HFFc6 (cell line): ENCODE results near the gene BZW2. TPM values are rescaled to one million over a fixed set of nuclear protein-coding genes. Genes with fewer than 3 reads are reported as not detected.

Experiments used
- DNase-seq: peaks from one replicate; pipeline ENCODE4 v3.0.0-alpha.2; 2018
- H3K27ac Mint-ChIP-seq: 2 replicates; pipeline ENCODE4 v1.8.0; 2020; ENCODE audit warnings: mild to moderate bottlenecking, mixed read lengths
- H3K27me3 Mint-ChIP-seq: 2 replicates; pipeline ENCODE4 v1.8.0; 2021; ENCODE audit warnings: mild to moderate bottlenecking, moderate library complexity, mixed read lengths; ENCODE audit not compliant: insufficient read depth
- H3K36me3 Mint-ChIP-seq: 2 replicates; pipeline ENCODE4 v1.8.0; 2021; ENCODE audit warnings: low read depth, mixed read lengths
- H3K4me1 Mint-ChIP-seq: 2 replicates; pipeline ENCODE4 v1.8.0; 2020; ENCODE audit warnings: low read depth, mixed read lengths
- H3K4me3 Mint-ChIP-seq: 2 replicates; pipeline ENCODE4 v1.8.0; 2020; ENCODE audit warnings: mild to moderate bottlenecking, moderate library complexity, mixed read lengths
- H3K9me3 Mint-ChIP-seq: 2 replicates; pipeline ENCODE4 v1.8.0; 2020; ENCODE audit warnings: mild to moderate bottlenecking, mixed read lengths
- CTCF ChIP-seq: fragments of 200-600 bp; sonication (generic); IDR thresholded peaks from 2 replicates; pipeline ENCODE4 v1.5.0; 2021; ENCODE audit warnings: antibody characterized with exemption, mild to moderate bottlenecking
- total RNA-seq, 6 experiments: library from RNA; stranded (reverse); fragmentation: NEBNext Ultra II Directional; extraction: Animal tissue kit (Norgen Biotek cat#: 25700); gene quantifications; 2 replicates in 1 of 6; 3 replicates in 5 of 6; pipeline ENCODE4 v1.2.3, GENCODE V29; 2021

BZW2 gene
- total RNA-seq, 6 experiments from 2014 or later = 75.8 to 104 (median 94.5) TPM

DNA sequence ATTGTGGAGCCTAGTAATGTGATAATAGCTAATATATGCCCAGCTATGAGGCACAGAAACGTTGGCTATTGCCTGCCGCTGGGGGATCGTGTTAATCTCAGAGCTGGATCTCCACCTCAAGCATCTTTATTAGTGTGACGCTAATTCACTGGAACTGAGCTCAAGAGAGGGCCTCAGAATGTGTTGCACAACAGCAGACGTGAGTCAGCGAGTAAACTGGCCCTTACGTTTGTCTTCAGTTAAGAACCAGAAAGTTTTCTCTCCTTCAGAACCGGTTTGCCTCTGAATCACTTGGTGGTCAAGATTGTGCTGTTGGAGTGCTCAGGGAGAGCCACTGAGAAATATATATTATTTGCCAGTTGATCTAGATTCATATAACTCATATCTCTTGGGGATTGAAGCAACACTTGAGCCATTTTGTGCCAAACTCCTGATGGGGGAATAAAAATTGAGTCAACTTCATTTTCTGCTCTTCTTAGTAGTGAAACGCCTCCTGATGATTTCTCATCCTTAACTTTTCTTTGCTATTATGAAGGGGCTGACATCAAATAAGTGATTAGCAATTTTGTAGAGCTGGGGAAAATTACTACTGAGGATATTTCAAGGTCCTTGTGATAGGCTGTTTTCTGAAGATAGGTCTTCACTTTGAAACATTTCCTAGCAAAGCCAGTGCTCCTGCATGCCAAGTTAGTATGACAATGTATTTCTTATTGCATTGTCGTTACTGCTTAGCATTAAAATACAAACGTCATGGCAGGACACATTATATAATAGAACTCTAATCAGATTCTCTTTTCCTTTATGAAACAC is 22.3 kb downstream of the BZW2 start:
- peaks cover 65% of the 10 kb centered on the region for H3K4me1 Mint-ChIP-seq

DNA sequence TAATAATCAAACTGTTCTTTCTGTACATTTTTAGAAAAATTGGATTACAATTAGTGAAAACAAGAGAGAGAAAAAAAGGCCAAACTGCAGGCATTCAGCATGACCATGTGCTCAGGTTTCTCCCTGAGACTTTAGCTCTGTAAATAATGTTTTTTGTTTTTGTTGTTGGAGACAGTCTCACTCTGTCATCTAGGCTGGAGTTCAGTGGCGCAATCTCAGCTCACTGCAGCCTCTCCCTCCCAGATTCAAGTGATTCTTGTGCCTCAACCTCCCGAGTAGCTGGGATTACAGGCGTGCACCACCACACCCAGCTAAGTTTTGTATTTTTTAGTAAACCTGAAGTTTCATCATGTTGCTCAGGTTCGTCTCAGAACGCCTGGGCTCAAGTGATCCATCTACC is 23.0 kb downstream of the BZW2 start:
- Mint-ChIP-seq H3K9me3 (no peaks in the 10 kb centered on the region), H3K36me3 (peaks cover 51% of the 10 kb centered on the region), H3K27ac (peak overlapping the region; percentile 98), H3K4me1 (peaks cover 62% of the 10 kb centered on the region), H3K27me3 (peaks cover 2% of the 10 kb centered on the region; the same call in 1 of the 2 replicates), H3K4me3 (peak overlapping the region; percentile 79)
- peak; percentile 34 for DNase-seq
- TF ChIP-seq CTCF = no peak

More for the DNA sequence above, 22.3 kb downstream of the BZW2 start:
- peak; percentile 99 for DNase-seq
- peak overlapping the region; percentile 79 for H3K4me3 Mint-ChIP-seq
- peak; percentile 56 for TF ChIP-seq CTCF
- H3K27me3 Mint-ChIP-seq = peaks cover 2% of the 10 kb centered on the region; the same call in 1 of the 2 replicates
- H3K36me3 Mint-ChIP-seq = peaks cover 52% of the 10 kb centered on the region
- peak overlapping the region; percentile 98 for H3K27ac Mint-ChIP-seq
- H3K9me3 Mint-ChIP-seq = no peaks in the 10 kb centered on the region

DNA sequence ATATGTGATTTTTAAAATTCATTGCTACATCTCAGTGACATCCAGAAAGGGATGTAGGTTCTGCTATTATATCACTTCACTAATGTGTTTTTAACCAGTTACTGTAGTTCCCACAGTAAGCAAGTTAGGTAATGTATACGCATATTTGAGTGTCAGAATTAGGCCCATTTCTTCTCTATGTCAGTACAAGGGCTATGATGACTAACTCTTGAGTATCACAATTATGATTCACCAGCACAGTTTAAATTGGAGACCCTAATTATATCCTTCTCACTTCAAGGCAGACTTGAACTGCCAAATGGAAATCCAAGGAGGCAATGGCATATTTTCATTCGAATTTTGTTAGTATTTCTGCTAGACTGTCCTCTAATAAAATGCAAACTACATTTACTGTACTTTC is 23.6 kb downstream of the BZW2 start:
- peak overlapping the region; percentile 88 for H3K27ac Mint-ChIP-seq
- peaks cover 56% of the 10 kb centered on the region for H3K4me1 Mint-ChIP-seq
- peak overlapping the region; percentile 61 for H3K4me3 Mint-ChIP-seq
- H3K36me3 Mint-ChIP-seq = peaks cover 45% of the 10 kb centered on the region
- peaks cover 2% of the 10 kb centered on the region; the same call in 1 of the 2 replicates for H3K27me3 Mint-ChIP-seq
- no peak for TF ChIP-seq CTCF
- peak; percentile 25 for DNase-seq
- H3K9me3 Mint-ChIP-seq = no peaks in the 10 kb centered on the region

DNA sequence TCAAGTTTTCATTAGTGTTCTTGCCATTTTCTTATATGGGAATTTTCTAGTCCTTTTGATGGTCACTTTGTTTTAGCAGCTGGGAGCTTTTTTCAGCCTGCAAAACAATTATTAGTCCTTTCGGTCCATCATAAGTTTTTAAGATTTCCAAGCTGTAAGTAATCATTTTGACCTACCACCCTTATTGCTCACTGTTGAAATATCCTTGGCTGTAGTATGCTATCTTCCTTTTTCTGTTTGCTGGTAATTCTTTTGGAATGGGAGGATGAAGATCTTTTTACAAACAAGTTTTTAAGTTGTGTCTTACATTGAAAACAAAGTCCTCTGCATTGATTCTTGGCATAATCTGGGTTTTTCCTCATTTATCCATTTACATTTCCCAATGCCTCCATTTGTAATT is 24.0 kb downstream of the BZW2 start:
- no peaks in the 10 kb centered on the region for H3K9me3 Mint-ChIP-seq
- peak overlapping the region; percentile 88 for H3K27ac Mint-ChIP-seq
- peaks cover 46% of the 10 kb centered on the region for H3K36me3 Mint-ChIP-seq

GRCh38 chr7:16670731-16671344 is 24.9 kb downstream of the BZW2 start:
- no peak for DNase-seq
- Mint-ChIP-seq H3K9me3 (no peaks in the 10 kb centered on the region), H3K4me3 (peak overlapping the region; percentile 61), H3K27me3 (peaks cover 2% of the 10 kb centered on the region; the same call in 1 of the 2 replicates), H3K27ac (peak overlapping the region; percentile 88), H3K36me3 (peaks cover 48% of the 10 kb centered on the region), H3K4me1 (peaks cover 55% of the 10 kb centered on the region)
- no peak for TF ChIP-seq CTCF

More for the DNA sequence above, 24.0 kb downstream of the BZW2 start:
- Mint-ChIP-seq H3K4me1 (peaks cover 55% of the 10 kb centered on the region), H3K27me3 (peaks cover 2% of the 10 kb centered on the region; the same call in 1 of the 2 replicates), H3K4me3 (peak overlapping the region; percentile 61)
- peak; percentile 56 for DNase-seq
- TF ChIP-seq CTCF = no peak
